Stimulated activated CD8-positive, alpha-beta memory T cell treated with anti-CD3 and anti-CD28 coated beads, Interleukin-12 subunit alpha, Interleukin-12 subunit beta, amount 100 ng/mL, for 4 hours (primary cell): ENCODE data around the gene ABHD8.
A peak's percentile ranks its signal among the peaks of the same experiment; 100 is the strongest.

Experiments used
- DNase-seq: peaks from one replicate; pipeline ENCODE4 v3.0.0-alpha.2; 2020; ENCODE audit warnings: low read depth

The ABHD8 gene

DNA sequence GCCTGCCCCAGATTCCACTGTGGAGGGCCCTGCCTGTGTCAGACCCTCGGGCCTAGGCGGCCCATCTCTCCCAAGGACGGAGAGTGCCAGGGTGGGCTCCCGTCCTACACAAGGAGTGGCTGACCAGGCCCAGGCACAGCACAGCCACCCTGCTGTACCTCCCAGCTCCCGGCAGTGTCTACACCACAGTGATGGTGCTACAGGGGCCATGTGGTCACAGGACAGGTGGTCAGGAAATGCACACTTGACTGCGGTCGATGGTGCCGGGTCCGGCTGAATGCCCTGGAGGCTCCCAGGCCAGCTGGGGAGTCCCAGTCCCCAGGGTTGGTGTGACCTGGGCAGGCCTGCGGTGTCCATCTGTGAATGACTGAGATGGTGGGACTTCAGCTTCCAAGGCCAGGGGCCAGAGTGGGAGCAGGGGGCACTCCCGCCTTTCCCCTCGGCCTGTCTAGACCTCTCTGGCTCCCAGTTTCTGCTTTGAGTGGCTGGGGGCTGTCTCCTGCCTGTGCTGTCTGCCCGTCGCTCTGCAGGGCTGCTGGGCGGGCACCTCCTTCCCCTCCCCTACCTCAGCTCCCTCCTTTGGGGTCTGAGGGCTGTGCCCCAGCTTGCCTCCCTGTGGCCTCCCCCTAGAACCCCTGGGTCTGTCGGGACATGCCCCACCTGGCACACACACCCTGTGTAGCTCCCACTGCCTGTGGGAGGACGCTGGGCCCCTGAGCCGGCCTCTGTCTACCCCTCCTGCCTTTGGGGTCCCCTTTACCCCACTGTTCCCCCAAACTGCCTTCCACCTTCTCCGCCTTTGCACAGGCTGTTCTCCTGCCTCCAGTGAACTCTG, 18.6 kb upstream of the ABHD8 start:
- DNase-seq, result no peak

DNA sequence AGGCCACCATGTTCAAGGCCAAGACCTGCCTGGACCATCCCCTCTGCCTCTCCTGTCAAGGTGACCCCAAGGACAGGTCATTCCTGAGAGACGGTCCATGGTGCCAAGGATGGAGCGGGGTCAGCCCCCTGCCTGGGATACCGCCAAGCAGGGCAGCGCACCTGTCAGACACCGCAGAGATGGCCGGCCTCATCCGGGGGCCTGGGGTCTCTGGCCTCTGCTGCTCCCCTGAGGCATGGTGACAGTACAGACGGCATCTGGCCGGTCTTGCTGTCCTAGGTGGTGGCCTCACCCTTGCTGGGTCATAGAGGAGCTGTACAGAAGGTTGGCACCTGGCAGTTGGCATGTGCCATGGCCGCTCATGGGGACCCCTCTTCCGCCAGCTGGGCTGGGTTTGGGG, 17.2 kb upstream of the ABHD8 start:
- DNase-seq, result no peak

DNA sequence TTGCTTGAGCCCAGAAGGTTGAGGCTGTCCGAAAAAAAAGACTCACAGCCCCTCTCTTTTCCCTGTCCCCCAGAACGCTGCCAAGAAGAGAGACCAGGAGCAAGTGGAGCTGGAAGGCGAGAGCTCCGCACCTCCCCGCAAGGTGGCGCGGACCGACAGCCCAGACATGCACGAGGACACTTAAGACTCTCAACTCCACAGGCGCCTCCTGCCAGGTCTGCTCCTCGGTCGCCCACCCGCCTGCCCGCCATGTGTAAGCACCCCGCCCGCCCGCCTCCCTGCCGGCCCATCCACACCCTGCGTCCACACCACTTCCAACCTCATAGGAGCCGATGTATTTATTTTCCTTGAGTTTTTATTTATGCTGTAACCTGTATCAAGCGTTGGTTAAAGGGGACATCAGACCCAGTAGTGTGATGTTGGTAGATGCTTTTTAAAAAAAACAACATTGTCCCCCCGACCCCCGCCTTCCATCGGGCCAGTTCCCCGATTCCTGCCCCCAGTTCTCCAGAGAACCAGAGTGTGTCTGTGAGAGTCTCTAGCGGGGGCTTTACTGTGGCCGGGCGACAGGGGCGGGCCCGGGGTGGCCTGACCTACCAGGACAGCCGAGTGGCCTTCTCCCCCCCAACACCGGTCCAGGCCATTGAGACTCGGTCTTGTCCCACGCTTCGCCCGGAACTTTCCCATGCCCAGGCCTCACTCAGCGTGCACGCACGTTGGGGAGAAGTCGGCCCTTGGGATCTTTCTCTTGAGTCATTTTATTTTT, 16.4 kb upstream of the ABHD8 start:
- DNase-seq, result no peak

DNA sequence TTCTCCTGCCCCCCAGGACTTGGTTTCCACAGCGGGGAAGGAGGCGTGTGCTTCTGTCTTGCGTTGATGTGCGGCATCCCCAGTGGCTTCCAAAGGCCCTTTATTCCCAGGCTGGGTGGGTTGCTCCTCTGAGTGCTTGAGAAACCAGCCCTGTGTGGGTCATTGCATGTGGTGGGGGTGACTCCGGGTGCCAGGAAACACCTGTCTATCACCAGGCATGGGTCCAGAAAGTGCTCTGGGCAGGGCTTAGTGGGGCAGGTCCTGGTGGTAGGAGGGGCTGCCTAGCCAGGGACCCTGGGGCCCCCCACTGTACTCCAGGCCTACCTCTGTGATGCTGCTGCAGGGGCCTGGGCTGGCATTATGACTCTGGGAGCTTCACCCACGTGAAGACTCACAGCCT, 15.7 kb upstream of the ABHD8 start:
- DNase-seq, result no peak

DNA sequence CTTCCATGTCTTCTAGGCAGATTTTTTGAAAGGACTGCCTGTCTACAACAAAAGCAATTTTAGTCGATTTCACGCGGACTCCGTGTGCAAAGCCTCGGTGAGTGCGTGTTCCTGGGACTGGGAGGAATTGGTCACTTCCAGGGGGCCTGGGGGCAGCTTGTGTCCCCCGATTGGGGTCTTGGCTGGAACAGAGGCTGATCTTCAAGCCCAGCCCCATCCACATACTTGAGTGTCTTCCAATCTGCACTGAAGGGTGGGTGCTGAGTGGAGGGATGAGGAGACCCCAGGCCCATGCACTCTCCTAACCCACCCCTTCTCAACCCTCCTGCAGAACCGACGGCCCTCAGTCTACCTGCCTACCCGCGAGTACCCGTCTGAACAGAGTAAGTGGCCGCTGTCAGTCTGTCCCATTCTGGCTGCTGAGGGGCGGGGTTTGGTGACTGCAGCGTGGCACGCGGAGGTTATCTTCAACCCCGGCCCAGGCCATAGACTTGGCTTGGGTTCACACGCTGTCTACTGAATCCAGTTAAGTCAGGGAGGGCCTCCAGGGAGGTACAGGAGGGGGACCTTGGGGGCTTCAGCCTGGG, 10.9 kb upstream of the ABHD8 start:
- no peak for DNase-seq

DNA sequence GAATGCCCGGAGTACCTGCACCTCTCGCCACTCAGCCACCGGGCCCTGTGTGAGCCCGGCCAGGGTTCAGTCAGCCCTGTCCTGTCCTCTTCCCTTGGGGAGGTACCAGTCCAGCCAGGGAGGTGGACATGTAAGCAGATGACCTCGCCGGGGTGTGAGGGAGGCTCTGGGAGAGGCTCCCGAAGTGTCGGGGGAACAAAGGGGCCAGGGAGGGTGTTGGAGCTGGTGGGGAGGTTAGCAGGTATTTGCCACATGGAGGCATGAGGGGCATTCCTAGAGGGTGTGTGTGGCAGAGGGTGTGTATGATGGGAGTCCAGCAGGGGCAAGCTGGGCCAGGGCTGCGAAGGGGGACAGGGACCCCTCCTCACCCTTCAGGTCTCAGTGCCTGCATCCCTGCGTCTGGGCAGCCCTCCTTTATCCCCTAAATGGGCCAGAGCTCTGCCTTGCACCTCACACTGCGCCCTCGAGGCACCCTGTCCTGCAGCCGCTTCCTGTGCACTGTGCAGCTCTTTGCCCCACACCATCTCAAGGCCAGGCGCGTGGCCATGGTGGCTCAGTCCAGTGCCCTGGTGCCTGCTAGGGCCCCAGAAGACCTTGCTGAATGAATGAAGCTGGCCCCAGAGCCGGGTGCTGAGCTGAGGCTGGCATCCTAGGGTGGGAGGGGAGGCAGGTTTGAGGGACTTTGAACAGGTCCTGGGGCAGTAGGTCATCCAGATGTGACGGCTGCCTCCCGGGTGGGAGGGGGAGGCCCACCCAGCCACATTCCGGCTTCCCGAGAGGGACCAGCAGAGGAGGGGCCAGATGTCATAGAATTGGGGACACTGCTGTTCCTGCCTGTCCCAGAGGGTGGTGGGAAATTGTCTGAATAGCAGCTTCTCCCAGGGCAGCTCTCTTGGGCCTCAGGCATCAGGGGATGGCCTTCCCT, 9.2 kb upstream of the ABHD8 start:
- no peak for DNase-seq

DNA sequence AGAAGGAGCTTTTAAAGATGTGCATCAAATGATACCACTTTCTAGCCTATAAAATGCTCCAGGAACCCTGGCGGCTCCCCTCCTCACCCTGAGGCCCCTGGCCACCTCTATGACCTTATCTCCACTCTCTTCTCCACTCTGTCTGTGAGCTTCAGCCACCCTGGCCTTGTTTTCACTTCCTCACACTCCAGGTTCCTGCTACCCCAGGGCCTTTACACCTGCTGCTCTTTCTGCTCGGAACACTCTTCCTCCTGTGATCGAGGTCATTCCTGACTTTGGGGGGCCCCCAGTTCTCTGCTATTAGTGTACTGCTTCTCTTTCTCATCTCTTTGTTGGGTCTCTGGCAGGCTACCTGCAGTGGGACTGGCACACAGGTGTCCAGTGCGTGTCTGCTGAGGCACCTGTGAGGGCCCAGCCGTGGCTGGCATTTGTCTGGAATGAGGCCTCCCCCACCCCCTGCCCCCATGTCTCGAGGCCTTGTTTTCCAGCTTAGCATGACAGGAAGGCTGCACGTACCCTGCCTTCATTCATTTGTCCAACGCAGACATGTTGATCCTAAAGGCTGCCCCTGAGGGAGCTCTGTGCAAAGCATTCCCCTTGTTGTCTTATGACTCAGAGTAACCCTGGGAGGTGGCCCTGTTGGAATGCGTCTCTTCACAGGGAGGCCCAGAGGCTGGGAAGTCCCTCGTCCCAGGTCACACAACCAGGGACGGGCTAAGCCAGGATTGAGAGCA, 8.4 kb upstream of the ABHD8 start:
- no peak for DNase-seq

DNA sequence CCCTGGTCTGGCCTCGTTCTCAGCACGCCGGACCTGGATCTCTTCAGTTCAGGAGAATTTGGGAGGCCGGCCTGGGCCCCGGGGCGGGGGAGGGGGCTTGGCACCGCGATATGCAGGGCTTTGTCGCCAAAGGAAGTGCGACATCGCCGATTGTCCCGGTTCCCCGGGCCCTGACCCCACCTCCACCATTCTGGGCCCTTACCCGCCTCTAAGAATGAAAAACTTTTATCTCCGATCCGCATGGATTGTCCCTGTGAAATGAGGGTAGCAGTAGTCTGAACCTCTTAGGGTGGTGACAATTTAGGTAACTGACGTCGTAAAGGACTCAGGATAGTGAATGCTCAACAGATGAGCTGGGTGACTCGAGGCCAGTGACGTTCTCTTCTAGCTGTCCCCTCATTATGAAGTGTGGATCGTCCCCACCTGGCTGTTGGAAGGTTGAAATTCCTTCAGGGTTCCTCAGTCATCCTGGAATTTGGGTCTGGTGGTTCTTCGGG, 6.8 kb upstream of the ABHD8 start:
- no peak for DNase-seq

DNA sequence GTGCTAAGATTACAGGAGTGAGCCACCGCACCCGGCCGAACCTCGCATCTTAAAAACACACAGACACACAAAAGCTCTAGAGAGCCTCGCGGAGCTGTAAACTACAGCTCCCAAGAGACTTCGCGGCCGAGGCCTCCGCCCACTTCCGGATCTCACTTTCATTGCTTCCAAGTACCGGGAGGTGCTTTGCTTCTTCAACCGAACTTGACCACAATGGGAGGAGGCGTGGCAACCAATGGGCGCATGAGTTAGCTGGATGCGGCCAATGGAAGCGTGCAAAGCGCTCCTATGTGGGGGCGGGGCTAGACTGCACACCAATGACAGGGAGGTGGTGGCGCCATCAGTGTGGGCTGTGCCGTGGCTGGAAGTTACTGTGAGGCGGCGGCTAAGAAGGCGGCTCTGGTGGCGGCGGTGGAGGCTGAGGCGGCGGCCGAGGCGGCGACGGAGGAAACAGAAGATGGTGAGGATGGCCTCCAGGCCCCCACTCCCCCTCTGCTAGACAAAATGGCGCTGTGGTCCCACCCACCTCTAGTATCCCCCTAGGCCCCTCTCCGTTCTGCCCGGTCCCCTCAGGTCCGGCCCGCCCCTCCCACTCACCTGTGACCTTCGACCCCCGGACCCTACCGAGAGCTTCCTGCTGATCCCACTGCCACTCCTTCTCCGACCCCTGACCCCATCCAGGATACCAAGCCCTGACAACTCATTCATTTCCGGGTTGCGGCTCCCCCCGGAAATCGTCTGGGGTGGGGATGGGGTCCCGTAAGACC, 6.2 kb upstream of the ABHD8 start, which contains the start of gene DDA1:
DDA1 (plus strand) TSS at position 366 of the 767 bp plus-strand sequence; CDS start at position 458, 92 bp downstream.
- DNase-seq, result peak; percentile 96

DNA sequence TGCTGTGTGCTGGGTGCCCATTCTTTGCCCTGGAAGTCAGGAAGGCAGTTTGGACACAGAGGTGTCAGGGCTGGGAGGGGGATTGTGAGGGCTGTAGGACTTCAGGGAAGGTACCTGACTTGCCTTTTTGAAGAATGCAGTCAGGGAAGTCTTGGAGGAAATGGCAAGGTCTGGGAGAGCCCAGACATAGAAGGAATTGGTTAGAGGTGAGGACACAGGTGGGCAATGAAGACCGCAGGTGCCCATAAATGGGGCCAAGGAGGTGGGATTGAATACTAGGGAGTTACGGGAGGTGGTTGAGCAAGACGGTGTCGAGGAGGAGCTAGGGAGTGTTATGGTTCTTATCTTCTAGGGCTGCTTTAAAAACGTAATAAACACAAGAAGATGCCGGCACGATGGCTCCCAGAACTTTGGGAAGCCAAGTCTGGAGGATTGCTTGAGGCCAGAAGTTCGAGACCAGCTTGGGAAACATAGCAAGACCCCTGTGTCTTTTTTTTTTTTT, 4.7 kb upstream of the ABHD8 start:
- no peak for DNase-seq

DNA sequence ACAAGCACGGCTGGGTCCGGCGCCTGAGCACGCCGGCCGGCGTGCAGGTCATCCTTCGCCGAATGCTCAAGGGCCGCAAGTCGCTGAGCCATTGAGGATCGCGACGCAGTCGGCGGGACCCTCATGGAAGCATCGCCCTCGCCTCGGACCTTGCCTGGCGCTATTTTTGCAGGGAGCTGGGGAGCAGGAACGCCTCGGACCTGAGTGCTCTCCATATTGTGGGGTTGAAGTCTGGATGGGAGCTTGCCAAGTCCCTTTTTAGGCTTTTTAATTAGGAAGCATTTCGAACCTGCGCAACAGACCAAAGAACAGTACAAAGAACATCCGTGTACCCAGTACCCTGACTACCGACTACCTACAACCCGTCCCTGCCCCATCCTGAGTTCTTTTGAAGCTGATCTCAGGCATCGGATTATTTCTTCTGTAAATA, 3.1 kb upstream of the ABHD8 start:
- DNase-seq, result no peak

DNA sequence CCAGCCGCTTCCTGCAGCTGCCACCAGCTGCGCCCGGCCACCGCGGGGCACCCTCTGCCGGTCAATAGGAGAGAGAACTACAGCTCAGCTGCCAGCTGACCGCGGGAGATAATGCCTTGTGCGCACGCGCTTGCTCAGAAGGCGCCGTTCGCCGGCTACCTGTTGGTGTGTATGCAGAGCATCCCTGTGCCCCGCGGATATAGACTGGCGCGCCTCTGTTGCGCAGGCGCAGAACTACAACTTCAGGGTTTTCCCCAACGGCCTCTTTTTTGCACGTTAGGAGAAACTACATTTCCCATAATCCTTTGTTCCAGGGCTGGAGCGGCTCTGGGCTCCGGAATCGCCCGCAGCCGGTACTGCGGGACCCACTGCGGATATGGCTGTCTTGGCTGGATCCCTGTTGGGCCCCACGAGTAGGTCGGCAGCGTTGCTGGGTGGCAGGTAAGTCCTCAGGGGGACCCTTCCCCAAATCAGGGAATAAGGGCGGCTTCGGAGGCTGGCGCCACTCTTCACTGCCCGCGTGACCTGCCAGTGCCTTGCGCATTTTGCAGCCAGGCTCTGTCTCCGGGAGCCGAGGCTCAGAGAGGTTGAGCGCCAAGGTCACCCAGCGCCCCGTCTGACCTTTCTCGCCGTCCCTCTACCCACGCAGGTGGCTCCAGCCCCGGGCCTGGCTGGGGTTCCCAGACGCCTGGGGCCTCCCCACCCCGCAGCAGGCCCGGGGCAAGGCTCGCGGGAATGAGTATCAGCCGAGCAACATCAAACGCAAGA, 2.5 kb upstream of the ABHD8 start, which contains the start of gene MRPL34:
MRPL34 (plus strand) TSS at position 356 of the 768 bp plus-strand sequence; CDS start at position 377, 21 bp downstream.
- peak; percentile 87 for DNase-seq

DNA sequence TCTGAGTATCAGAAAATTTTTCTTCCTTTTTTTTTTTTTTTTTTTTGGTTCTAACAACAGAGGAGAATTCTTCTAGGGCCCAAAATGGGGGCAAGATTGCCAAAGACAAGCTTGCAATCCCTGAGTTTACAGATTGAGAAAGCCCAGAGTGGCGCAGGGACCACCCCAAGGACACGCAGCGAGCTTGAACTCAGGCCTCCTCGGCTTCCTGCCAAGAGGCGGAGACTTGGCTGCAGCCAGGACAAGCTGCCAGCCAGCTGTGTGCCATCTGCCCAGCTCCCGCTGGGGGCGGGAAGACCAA, 1.9 kb upstream of the ABHD8 start:
- DNase-seq, result no peak

DNA sequence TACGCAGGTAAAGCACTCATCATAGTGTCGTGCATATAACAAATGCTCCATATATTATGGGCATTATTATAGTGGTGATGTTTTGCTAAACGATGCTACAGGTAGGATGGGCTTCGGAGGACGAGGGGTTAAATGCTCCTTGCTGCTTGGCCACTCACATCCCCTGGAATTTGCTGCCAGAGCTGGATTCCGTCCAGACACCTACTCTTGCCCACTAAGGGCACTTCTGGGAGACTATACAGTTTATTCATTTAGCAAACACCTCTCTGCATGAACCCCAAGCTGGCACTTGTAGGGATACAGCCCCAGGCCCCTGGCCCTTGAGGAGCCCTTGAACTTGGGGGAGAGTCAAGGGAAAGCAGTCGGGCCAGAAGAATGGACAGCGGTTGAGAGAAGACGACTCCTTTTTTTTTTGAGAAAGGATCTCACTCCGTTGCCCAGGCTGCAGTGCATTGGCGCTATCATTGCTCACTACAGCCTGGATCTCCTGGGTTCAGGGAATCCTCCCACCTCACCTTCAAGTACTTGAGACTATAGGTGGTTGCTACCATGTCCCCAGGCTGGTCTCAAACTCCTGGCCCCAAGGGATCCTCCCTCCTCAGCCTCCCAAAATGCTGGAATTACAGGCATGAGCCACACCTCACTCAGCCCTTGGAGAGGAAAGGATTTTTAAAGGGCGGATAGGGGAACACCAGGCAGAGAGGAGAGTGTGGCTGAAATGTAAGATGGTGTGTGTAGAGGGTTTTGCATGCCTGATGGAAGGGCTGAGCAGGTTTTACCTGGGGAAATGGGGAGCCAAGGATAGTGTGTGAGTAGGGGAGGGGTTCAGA, 1.4 kb upstream of the ABHD8 start:
- DNase-seq, result no peak

DNA sequence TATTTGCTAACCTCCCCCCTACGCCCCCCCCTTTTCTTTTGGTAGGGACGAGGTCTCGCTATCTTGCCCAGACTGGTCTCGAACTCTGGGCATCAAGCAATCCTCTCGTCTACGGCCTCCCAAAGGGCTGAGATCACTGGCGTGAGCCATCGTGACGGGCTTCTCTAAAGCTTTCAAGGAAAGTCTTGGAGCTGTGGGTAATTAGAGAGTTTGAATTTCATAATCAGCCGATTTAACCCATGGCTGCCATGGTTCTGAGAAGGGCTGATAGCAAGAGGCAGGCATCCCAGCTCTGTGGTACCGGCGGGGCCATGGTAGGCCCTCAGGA, 679 bp upstream of the ABHD8 start:
- DNase-seq, result no peak

DNA sequence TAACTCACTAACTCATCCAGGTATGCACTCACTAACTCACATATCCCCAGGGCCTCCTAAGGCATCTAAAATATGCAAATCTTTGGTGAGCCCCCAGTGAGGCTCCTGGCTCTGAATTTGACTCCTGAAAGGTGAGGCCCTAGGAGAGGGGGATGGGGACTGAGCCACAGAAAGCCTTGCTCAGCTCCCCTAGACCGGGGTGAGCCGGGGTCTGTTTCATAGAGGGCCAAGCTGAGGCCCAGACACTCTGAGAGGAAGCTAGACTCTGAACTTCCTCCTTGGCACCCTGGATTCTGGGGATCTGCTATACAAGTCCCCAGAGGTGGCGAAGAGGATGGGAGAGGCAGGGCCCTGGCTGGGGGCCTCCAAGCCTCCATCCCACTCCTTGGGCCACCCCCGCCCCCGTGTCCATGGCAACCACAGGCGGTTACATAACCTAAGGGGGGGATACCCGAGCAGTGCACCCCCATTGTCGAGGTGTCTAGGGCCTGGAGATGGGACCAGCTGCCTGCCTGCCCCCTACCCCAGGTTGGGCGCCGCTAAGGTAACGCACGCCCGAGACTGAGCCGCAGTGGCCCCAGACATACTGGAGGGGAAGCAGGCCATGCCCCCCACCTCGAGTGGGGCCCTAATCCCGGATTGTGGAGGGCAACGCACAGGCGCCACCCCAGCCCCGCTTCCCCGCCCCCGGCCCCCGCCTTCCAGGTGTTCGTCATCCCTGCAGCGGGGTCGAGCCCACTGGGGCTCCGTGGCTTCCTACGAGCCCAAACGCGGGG, 646 bp downstream of the ABHD8 start:
- no peak for DNase-seq

DNA sequence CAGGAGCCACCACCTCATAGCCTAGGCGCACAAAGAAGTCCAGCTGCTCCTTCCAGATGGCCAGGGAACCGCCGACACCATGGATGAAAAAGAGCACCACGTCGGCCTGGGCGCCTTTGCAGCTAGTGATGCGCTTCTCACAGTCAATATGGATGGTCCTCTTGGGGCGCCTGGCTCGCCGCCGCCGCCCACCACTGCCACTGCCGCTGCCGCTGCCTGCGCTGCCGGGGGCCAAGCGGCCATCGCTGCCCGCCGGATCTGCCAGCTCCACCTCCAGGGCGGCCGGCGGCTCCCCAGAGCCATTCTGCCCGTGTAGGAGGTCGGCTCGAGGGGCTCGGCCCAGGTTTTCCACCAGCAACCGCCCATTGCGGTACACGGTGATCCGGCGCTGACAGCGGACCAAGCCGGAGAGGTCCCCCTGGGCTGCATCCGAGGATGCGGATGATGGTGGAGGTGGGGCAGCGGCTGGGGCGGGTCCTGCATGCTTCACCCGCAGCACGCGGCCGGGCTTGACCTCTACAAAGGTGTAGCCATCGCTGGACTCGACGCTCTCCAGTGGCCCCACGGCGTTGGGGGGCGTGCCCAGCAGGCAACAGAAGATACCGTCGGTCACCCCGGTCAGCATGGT, 2.1 kb downstream of the ABHD8 start:
- no peak for DNase-seq
